Measurements from ENCODE around the gene RNF103.

DNA sequence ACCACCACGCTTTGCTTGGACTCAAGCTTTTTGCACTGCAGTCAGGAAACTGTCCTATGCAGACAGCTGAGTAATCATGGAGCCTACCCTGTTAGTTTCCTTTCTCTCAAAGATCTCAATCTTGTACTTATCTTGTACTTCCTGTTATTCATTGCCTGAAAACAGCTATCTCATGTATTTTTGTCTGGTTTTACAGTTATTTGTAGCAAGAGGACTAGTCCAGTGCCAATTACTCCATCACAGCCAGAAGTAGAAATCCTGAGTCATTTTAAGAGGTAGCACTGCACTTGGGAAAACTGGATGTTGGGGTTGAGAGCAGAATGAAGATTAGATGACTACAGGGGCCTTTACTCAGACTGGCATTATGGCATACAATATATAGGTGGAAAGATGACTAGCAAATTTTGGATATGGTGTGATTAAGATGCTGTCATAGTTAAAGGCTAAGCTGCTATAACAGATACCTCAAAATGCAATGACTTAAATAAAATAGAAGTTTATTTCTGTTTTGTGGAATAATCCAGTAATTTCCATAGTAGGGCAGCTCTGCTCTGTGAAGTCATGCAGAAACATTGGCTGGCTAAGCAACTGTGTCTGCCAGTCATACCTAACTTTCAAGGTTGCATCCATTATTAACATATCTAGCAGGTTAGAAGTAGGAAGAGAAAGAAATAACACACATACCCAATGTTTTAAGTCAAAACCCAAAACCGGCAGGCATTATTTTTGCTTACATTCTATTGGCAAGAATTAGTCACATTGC lies 39.3 kb downstream of the RNF103 start:
- TF ChIP-seq, protein P1, sequence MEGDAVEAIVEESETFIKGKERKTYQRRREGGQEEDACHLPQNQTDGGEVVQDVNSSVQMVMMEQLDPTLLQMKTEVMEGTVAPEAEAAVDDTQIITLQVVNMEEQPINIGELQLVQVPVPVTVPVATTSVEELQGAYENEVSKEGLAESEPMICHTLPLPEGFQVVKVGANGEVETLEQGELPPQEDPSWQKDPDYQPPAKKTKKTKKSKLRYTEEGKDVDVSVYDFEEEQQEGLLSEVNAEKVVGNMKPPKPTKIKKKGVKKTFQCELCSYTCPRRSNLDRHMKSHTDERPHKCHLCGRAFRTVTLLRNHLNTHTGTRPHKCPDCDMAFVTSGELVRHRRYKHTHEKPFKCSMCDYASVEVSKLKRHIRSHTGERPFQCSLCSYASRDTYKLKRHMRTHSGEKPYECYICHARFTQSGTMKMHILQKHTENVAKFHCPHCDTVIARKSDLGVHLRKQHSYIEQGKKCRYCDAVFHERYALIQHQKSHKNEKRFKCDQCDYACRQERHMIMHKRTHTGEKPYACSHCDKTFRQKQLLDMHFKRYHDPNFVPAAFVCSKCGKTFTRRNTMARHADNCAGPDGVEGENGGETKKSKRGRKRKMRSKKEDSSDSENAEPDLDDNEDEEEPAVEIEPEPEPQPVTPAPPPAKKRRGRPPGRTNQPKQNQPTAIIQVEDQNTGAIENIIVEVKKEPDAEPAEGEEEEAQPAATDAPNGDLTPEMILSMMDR (IDR thresholded peaks at IDR 0.05; ENCODE audit: low read depth, low read length): no peak
- no peak for TF ChIP-seq EZH2phosphoT487 (IDR thresholded peaks at IDR 0.05; ENCODE audit: low read depth)

Data from OCI-LY3 (cell line).